Putamen (tissue), 1 donor: ENCODE measurements around the gene MYO6.
"Not testable (repeated sequence)": the region's sequence is repeated elsewhere in the genome, so short reads cannot be mapped to it uniquely, and the experiment has no call there.

ENCODE experiments used
- DNase-seq: peaks from one replicate; pipeline ENCODE4 v3.0.0-alpha.2; 2016; ENCODE audit warnings: low spot score

The MYO6 gene

GRCh38 chr6:75748743-75749538 is at the start of gene MYO6:
Gene MYO6 (plus strand): TSS chr6:75749239. CDS start chr6:75817548, 68,309 bp downstream.
- peak; percentile 85 for DNase-seq

- not testable (repeated sequence) for DNase-seq
Measured at GRCh38 chr6:75708334-75708733, 40.7 kb upstream of the MYO6 start.

- no peak for DNase-seq
Measured at GRCh38 chr6:75711173-75711572, 37.9 kb upstream of the MYO6 start.

- no peak for DNase-seq
Measured at GRCh38 chr6:75719133-75719532, 29.9 kb upstream of the MYO6 start.

- no peak for DNase-seq
Measured at GRCh38 chr6:75723382-75723781, 25.7 kb upstream of the MYO6 start.

DNA sequence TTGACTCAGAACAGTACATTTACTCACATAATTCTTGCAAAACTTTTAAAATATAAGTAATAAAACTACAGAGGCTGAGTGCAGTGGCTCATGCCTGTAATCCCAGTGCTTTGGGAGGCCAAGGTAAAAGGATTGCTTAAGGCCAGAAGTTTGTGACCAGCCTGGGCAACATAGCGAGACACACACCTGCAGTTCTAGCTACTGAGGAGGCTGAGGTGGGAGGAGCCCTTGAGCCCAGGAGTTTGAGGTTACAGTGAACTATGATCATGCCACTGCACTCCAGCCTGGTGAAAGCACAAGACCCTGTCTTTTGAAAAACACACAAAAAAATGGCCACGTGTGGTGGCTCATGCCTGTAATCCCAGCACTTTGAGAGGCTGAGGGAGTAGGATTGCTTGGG is 21.8 kb upstream of the MYO6 start:
- DNase-seq: no peak

- DNase-seq: not testable (repeated sequence)
Measured at GRCh38 chr6:75731029-75731428, 18.0 kb upstream of the MYO6 start.

- no peak for DNase-seq
Measured at GRCh38 chr6:75735491-75736186, 13.4 kb upstream of the MYO6 start.

DNA sequence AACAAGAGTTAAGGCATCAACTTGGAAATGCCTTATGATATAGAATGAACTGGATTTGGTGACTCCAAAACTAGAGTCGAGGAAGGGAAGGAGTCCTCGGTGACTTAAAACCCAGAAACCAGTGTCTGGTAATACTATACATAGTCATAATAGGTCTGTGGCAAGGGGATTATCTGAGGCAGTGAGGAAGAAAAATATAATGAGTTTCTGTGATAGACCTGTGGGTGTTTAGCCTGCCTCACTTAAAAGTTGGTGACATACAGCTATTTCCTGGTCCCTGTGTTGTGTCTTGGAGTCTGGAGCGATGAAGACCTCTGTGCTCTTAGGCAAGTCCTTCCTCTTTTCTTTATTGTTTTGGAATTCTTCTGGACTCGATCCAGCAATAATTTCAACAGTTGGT is 5.1 kb upstream of the MYO6 start:
- no peak for DNase-seq

GRCh38 chr6:75745404-75745803 is 3.6 kb upstream of the MYO6 start:
- no peak for DNase-seq

GRCh38 chr6:75746221-75746620 is 2.8 kb upstream of the MYO6 start:
- no peak for DNase-seq

- no peak for DNase-seq
Measured at GRCh38 chr6:75747152-75747992, 1.7 kb upstream of the MYO6 start.

GRCh38 chr6:75748003-75748742 is 866 bp upstream of the MYO6 start:
- DNase-seq: no peak

GRCh38 chr6:75751443-75751842 is 2.4 kb downstream of the MYO6 start:
- DNase-seq: no peak

DNA sequence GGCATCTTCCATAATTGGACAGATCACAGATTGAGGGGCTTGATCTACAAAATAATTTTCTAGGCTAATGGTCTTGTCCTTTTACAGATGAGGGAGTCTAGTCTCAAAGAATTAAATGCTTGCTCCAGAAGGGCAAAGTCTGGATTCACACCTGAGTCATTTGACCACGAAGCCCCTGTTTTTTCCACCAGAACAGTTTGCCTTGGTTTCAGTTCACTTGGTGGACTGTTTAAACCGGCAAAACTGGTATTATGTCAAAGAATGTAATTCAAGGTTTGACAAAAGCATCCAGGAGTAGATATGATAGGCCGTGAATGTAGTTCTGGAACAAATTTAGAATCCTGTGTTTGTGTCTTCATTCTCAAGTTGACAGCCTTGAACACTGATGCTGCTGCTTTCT is 3.3 kb downstream of the MYO6 start:
- DNase-seq: no peak

GRCh38 chr6:75755704-75756103 is 6.7 kb downstream of the MYO6 start:
- no peak for DNase-seq

- DNase-seq: no peak
Measured at GRCh38 chr6:75757295-75757694, 8.3 kb downstream of the MYO6 start.

GRCh38 chr6:75758061-75758460 is 9.0 kb downstream of the MYO6 start:
- DNase-seq: no peak

GRCh38 chr6:75759207-75759606 is 10.2 kb downstream of the MYO6 start:
- no peak for DNase-seq

- no peak for DNase-seq
Measured at GRCh38 chr6:75760320-75760719, 11.3 kb downstream of the MYO6 start.

DNA sequence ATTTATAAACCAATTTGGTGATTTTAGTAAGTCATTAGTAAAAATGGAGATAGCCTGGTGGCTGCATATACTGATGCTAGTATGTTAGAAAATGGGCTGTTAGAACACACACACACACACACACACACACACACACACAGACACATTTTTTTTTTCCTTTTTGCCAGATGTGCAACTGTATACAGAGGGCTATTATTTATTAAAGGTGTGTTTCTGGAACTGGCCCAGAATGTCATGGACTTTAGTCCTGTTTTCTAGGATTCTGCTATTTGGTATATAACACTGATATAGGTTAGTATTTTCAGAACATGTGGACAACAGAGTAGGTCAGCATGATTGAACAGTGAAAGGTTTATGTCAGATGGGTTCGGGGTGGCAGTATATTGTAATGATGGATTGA is 12.4 kb downstream of the MYO6 start:
- no peak for DNase-seq

DNA sequence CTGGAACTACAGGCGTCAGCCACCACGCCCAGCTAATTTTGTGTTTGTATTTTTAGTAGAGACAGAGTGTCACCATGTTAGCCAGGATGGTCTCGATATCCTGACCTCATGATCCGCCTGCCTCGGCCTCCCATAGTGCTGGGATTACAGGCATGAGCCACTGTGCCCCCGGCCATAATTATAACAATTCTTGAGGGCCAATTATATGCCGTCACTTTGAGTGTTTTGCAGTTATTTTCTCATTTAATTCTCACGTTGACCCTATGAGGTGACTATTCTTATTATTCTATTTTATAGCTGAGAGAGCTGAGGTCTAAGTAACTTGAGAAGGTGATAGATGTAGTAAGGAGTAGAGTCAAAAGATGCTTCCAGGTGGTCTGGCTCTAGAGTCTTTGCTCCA is 13.0 kb downstream of the MYO6 start:
- no peak for DNase-seq
